Measurements from ENCODE around the gene RNF175.

RNF175 gene

GRCh38 chr4:153745651-153746050 lies 14.2 kb downstream of the RNF175 start:
- TF ChIP-seq EZH2phosphoT487 (conservative IDR thresholded peaks at IDR 0.05; ENCODE audit: low read length): no peak
- no peak for TF ChIP-seq CTCF (IDR thresholded peaks at IDR 0.05; ENCODE audit: insufficient read depth, low read length, poor library complexity, severe bottlenecking)
- Histone ChIP-seq H3K27ac (ENCODE audit: low read depth, low read length) (no peak overlapping the region), H3K9me3 (ENCODE audit: insufficient read depth, low read length) (no peaks in the 10 kb centered on the region), H3K36me3 (ENCODE audit: low read length) (no peaks in the 10 kb centered on the region), H3K4me2 (ENCODE audit: low read depth, low read length, poor library complexity, severe bottlenecking) (no peak overlapping the region), H3K9ac (ENCODE audit: low read length) (no peak overlapping the region), H3F3A (ENCODE audit: insufficient read depth) (no peaks in the 10 kb centered on the region), H4K20me1 (ENCODE audit: low read depth, low read length) (no peaks in the 10 kb centered on the region), H2AFZ (ENCODE audit: low read depth, low read length, severe bottlenecking) (no peak overlapping the region), H3K27me3 (ENCODE audit: low read length) (no peaks in the 10 kb centered on the region), H3K4me3 (ENCODE audit: insufficient read depth, low read length, poor library complexity, severe bottlenecking) (no peak overlapping the region), H3K9me2 (replicated peaks; ENCODE audit: insufficient read depth, low read length) (no peaks in the 10 kb centered on the region), H3K79me2 (ENCODE audit: insufficient read depth, low read length) (no peaks in the 10 kb centered on the region)

- H3K9me3 ChIP-seq (ENCODE audit: insufficient read depth, low read length): no peaks in the 10 kb centered on the region
- no peaks in the 10 kb centered on the region for H3K79me2 ChIP-seq (ENCODE audit: insufficient read depth, low read length)
- no peaks in the 10 kb centered on the region for H3F3A ChIP-seq (ENCODE audit: insufficient read depth)
- no peaks in the 10 kb centered on the region for H3K9me2 ChIP-seq (replicated peaks; ENCODE audit: insufficient read depth, low read length)
- no peak overlapping the region for H3K27ac ChIP-seq (ENCODE audit: low read depth, low read length)
- H3K27me3 ChIP-seq (ENCODE audit: low read length): no peaks in the 10 kb centered on the region
- H2AFZ ChIP-seq (ENCODE audit: low read depth, low read length, severe bottlenecking): no peak overlapping the region
- no peaks in the 10 kb centered on the region for H4K20me1 ChIP-seq (ENCODE audit: low read depth, low read length)
- H3K36me3 ChIP-seq (ENCODE audit: low read length): no peaks in the 10 kb centered on the region
- no peak overlapping the region for H3K4me2 ChIP-seq (ENCODE audit: low read depth, low read length, poor library complexity, severe bottlenecking)
- H3K9ac ChIP-seq (ENCODE audit: low read length): no peak overlapping the region
- TF ChIP-seq EZH2phosphoT487 (conservative IDR thresholded peaks at IDR 0.05; ENCODE audit: low read length) (no peak), CTCF (IDR thresholded peaks at IDR 0.05; ENCODE audit: insufficient read depth, low read length, poor library complexity, severe bottlenecking) (no peak)
- H3K4me3 ChIP-seq (ENCODE audit: insufficient read depth, low read length, poor library complexity, severe bottlenecking): no peak overlapping the region
Observed at GRCh38 chr4:153741541-153741940, 18.3 kb downstream of the RNF175 start.

- Histone ChIP-seq H3F3A (ENCODE audit: insufficient read depth) (no peaks in the 10 kb centered on the region), H4K20me1 (ENCODE audit: low read depth, low read length) (no peaks in the 10 kb centered on the region), H3K27ac (ENCODE audit: low read depth, low read length) (no peak overlapping the region), H3K9me2 (replicated peaks; ENCODE audit: insufficient read depth, low read length) (no peaks in the 10 kb centered on the region), H3K36me3 (ENCODE audit: low read length) (no peaks in the 10 kb centered on the region), H2AFZ (ENCODE audit: low read depth, low read length, severe bottlenecking) (no peak overlapping the region), H3K9ac (ENCODE audit: low read length) (no peak overlapping the region), H3K79me2 (ENCODE audit: insufficient read depth, low read length) (no peaks in the 10 kb centered on the region), H3K4me3 (ENCODE audit: insufficient read depth, low read length, poor library complexity, severe bottlenecking) (no peak overlapping the region), H3K4me2 (ENCODE audit: low read depth, low read length, poor library complexity, severe bottlenecking) (no peak overlapping the region), H3K9me3 (ENCODE audit: insufficient read depth, low read length) (no peaks in the 10 kb centered on the region), H3K27me3 (ENCODE audit: low read length) (no peaks in the 10 kb centered on the region)
- TF ChIP-seq CTCF (IDR thresholded peaks at IDR 0.05; ENCODE audit: insufficient read depth, low read length, poor library complexity, severe bottlenecking): no peak
- TF ChIP-seq EZH2phosphoT487 (conservative IDR thresholded peaks at IDR 0.05; ENCODE audit: low read length): no peak
Observed at GRCh38 chr4:153735906-153736461, 23.8 kb downstream of the RNF175 start.

Data from SU-DHL-6 (cell line).